ENCODE data around the gene LRMDA. TPM values are rescaled to one million over a fixed set of nuclear protein-coding genes. Genes with fewer than 3 reads are reported as not detected.

LRMDA gene
- total and polyA plus RNA-seq, 2 of the 8 experiments (the other 6 are each of a cell fraction or from before 2014, with no cell fraction given) = 0.86 to 2.8 TPM

- FAIRE-seq (no peak), DNase-seq (ENCODE audit: low read depth in 1 of 2, low spot score in 2 of 2) (no peak)
- Histone ChIP-seq H2AFZ (ENCODE audit: low read length) (no peak overlapping the region), H3K23me2 (ENCODE audit: low read depth, low read length) (no peaks in the 10 kb centered on the region), H2BK12ac (ENCODE audit: low read depth, low read length) (no peak overlapping the region), H3K4me2 (ENCODE audit: insufficient read depth in 1 of 2, low read depth in 2 of 2, low read length in 2 of 2) (no peak overlapping the region), H3K9me3 (ENCODE audit: insufficient read depth in 2 of 2, low read depth in 1 of 2, low read length in 1 of 2) (no peaks in the 10 kb centered on the region), H2BK20ac (ENCODE audit: low read length) (no peak overlapping the region), H3K4me1 (replicated peaks in 1 of 4; ENCODE audit: control insufficient read depth in 3 of 4, insufficient read depth in 4 of 4, low read length in 3 of 4) (peaks cover 0 to 10% (median 3%) of the 10 kb centered on the region in 4 experiments; a peak in 3 of 7 replicates), H2BK120ac (replicated peaks; ENCODE audit: low read depth, low read length) (no peak overlapping the region), H3K36me3 (ENCODE audit: control insufficient read depth in 2 of 4, insufficient read depth in 4 of 4, low read length in 3 of 4) (no peaks in the 10 kb centered on the region), H3K79me2 (ENCODE audit: control insufficient read depth in 1 of 2, insufficient read depth in 2 of 2, low read length in 2 of 2) (no peaks in the 10 kb centered on the region), H3K27ac (ENCODE audit: low read depth, low read length) (no peak overlapping the region), H3K14ac (ENCODE audit: insufficient read length) (no peak overlapping the region), H4K5ac (ENCODE audit: insufficient read length, low read depth, low read length) (no peak overlapping the region), H3K9ac (replicated peaks in 1 of 4; ENCODE audit: extremely low read depth in 1 of 4, low read depth in 3 of 4, low read length in 3 of 4) (no peak overlapping the region), H2AK5ac (ENCODE audit: low read depth, low read length) (no peak overlapping the region), H2BK15ac (ENCODE audit: low read length) (no peak overlapping the region), H3K23ac (ENCODE audit: insufficient read length) (no peak overlapping the region), H3K27me3 (replicated peaks in 1 of 4; ENCODE audit: control insufficient read depth in 3 of 4, extremely low read depth in 1 of 4, insufficient read depth in 3 of 4, low read length in 3 of 4) (no peaks in the 10 kb centered on the region), H3K79me1 (ENCODE audit: low read depth, low read length) (no peaks in the 10 kb centered on the region), H3K18ac (ENCODE audit: extremely low read depth, low read length) (no peak overlapping the region), H3K4me3 (ENCODE audit: extremely low read depth in 1 of 4, insufficient read depth in 2 of 4, low read depth in 3 of 4, low read length in 4 of 4) (no peak overlapping the region), H4K8ac (ENCODE audit: extremely low read depth, insufficient read depth, low read length) (no peak overlapping the region), H2BK5ac (ENCODE audit: low read depth, low read length) (no peak overlapping the region), H3K56ac (replicated peaks; ENCODE audit: insufficient read length, low read depth, low read length) (no peak overlapping the region), H4K20me1 (replicated peaks in 1 of 2; ENCODE audit: control insufficient read depth in 1 of 2, insufficient read depth in 2 of 2, low read length in 2 of 2) (no peaks in the 10 kb centered on the region), H3K4ac (replicated peaks; ENCODE audit: insufficient read length, low read depth, low read length) (no peak overlapping the region), H4K91ac (replicated peaks; ENCODE audit: insufficient read length, low read length) (no peak overlapping the region)
- POLR2A ChIA-PET (ENCODE audit: partially characterized antibody) = no interaction called here
- TF ChIP-seq CHD1 (IDR thresholded peaks at IDR 0.05; ENCODE audit: low read depth, low read length) (no peak), SUZ12 (IDR thresholded peaks at IDR 0.05; ENCODE audit: low read length) (no peak), TEAD4 (IDR thresholded peaks at IDR 0.05; ENCODE audit: low read depth, low read length) (no peak), EGR1 (IDR thresholded peaks at IDR 0.05; ENCODE audit: borderline replicate concordance, low read depth, low read length) (no peak)
- WGBS, 2 experiments (ENCODE audit: extremely low coverage in 1 of 2, insufficient coverage in 1 of 2, insufficient read length in 1 of 2, insufficient replicate concordance in 2 of 2, low coverage in 1 of 2, low lambda C conversion rate in 2 of 2, missing lambda C conversion rate in 1 of 2) = 79% methylated on average over 3 of the region's 3 CpGs; no CpG with 5 or more reads in 1 of the 2 experiments
- CTCF ChIA-PET (ENCODE audit: partially characterized antibody) = no interaction called here
These were observed 579.3 kb downstream of the LRMDA start for GRCh38 chr10:76010703-76011102.
